Cerebellar nuclear complex (tissue), 1 donor: ENCODE results near the gene BMF.
"Not testable (repeated sequence)": the region's sequence is repeated elsewhere in the genome, so short reads cannot be mapped to it uniquely, and the experiment has no call there.

Experiments used
- DNase-seq, 2 experiments: peaks; one replicate each; lab custom pipeline; 2025; lab: John Stamatoyannopoulos, UW

The BMF gene

GRCh38 chr15:40087991-40088928 is 20.4 kb downstream of the BMF start:
- DNase-seq: no peak

- no peak for DNase-seq
Observed at GRCh38 chr15:40087068-40087810, 21.4 kb downstream of the BMF start.

DNA sequence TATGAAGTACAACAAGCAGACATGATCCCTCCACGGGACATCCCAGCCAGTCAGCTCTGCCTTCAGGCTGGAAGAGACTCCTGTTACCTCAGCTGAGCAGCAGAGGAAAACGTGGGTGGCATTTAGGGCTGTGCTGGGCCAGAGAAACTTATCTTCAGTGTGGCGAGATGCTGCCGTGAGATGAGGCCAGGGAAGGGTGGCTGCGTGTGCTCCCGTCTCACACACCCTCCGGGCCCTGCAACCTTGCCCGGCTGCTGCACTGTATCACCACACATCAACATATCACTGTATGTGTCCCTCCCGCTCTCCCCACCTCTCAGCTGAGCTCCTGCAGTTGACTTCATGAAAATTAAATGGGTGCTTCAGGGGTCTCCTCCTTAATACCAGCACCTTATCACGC is 23.4 kb downstream of the BMF start:
- DNase-seq: no peak

DNA sequence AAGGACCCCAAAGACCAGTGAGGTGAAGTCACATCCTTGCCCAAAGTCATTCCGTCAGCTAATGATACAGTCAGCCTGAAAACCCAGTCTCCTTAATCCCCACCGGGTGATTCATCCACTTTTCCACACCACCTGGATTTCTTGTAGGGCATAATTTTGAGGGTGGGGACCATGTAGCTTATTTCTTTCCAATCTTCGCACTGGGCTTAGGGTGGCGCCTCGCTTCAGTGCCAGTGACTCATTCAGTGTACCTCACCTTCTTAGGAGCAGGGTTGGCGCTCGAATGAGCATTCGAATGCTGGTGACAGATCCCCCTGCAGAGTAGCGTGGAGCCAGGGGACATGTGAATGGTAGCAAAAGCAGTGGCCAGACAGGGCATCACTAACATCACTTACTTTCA is 24.0 kb downstream of the BMF start:
- no peak for DNase-seq

- DNase-seq: no peak
Observed at GRCh38 chr15:40082195-40082883, 26.3 kb downstream of the BMF start.

DNA sequence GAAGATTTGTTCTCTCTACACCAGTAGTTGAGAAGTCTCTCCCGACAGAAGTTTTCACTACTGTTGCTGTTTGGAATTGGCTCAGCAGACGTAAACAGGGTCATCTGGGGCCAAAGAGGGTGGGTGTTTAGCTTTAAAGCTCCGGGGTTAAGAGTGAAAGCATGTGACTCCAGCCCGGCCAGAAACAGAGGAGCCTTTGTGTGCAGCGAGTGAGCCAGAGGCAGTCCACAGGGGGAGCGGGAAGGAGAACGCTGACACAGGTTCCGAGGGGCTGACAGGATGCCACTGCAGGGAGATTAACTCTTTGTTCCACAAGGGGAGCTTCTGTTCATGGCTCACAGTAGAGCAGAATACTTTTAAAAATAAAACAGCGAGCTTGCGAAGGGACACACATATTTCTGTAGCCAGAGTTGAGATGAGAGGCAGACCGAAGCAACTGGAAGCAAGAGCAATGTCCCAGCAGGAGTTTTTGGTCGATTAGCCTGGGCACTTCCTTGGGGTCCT is 26.9 kb downstream of the BMF start:
- DNase-seq: no peak

DNA sequence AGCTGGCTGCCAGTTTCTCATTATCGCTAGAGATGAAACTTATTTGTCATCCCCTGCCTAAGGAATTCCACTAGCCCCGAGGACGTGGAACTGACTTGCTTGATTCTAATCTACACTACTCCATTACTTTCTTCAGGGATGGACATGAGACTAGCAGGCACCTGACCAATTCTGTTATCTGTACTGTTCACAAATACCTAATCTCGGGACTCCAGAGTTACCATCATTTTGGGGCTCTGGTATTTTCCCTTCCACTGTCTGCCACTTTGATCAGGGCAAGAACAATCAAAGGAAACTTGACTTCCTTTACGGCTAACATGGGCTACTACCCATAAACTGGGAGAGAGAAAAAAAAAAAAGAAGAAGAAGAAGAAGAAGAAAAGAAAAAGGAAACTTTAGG is 27.8 kb downstream of the BMF start:
- DNase-seq: no peak

DNA sequence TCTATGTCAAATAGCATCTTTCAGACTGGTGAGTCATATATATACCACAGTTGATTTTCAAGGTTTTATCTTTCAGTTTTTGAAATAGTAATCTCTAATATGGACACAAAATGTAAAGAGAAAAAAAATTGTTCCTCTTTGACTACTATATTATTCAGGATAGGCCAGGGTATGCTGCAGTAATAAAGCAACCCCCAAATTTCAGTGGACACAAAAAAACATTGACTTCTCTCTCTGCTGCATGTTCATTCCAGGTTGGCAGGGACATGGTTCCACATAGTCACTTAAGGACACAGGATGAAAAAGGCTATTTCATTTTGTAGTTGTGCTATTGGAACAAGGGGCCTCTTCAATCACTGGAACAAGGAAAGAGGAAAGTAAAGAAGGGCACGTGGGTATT is 28.6 kb downstream of the BMF start:
- no peak for DNase-seq

GRCh38 chr15:40079456-40079855 is 29.2 kb downstream of the BMF start:
- no peak for DNase-seq

- DNase-seq: no peak
Observed at GRCh38 chr15:40075298-40076044, 33.2 kb downstream of the BMF start.

- DNase-seq: not testable (repeated sequence)
Observed at GRCh38 chr15:40074656-40075055, 34.0 kb downstream of the BMF start.

DNA sequence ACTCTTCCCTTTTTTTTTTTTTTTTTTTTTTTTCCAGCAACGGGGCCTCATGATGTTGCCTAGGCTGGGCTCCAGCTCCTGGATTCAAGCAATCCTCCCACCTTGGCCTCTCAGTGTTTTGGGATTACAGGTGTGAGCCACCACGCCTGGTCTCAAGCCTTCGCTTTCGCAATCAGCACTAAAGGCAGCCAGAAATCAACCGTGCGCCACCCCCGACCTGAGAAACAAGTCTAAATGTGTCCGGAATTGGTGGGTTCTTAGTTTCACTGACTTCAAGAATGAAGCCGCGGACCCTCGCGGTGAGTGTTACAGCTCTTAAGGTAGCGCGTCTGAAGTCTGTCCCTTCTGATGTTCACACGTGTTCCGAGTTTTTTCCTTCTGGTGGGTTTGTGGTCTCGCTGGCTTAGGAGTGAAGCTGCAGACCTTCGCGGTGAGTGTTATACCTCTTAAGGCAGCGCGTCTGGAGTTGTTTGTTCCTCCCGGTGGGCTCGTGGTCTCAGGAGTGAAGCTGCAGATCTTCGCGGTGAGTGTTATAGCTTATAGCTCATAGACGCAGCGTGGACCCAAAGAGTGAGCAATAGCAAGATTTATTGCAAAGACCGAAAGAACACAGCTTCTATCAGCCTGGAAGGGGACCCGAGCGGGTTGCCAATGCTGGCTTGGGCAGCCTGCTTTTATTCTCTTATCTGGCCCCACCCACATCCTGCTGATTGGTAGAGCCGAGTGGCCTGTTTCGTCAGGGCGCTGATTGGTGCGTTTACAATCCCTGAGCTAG is 34.8 kb downstream of the BMF start:
- DNase-seq: not testable (repeated sequence)

DNA sequence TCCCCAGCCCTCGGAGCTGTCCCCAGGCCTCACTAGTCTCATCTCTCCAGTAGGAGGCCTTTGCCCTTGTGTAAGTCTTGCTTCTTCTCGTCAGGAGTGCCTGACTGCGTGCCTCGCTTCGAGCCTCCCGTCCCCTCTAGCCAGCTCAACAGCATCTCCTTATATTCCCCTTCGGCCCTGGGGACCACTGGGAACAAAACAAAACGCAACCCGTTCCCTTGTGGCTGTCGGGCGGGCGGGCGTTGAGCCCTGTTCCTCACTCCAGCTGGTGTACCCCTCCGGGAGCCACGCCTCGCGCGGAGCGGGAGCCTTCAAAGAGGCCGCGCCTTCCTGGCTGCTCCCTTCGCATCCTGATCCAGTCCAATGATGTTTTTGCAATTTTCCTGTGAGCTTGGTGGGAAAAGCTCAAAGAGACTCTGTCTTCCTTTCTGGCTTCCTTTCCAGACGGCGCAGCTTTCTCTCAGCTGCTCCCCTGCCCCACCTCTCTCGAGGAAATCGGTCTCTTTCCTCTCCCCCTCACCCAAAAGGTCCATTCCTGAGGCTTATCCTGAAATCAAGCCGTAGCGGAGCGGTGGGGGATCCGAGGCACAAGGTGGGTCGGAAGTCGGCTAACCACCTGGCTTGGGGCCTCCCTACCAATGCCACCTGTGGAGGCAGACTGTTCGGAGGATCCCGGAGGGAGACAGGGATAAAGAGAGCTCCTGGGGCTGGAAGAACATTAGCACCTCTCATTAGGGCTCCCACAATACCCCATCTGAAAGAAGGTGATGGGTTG is 36.3 kb downstream of the BMF start:
- DNase-seq: no peak

DNA sequence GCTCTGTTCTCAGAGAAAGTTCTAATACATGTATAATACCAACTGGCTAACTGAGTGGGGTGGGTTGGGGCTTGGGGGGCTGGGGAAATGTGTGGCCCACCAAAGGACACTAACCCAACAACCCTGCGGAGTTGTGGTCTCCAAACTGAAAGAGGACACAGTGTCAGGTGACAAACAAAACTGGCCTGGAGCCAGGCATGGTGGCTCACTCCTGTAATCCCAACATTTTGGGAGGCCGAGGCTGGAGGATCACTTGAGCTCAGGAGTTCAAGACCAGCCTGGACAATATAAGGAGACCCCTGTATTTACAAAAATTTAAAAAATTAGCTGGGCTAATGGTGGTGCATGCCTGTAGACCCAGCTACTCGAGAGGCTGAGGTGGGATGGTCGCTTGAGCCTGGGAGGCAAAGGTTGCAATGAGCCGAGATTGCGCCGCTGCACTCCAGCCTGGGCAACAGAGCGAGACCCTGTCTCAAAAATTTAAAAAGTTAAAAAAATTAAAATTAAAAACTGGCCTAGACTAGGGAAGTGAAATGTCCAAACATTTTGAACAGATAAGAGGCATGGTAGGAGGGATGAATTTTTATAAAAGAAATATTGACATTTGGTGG is 38.0 kb downstream of the BMF start:
- DNase-seq: no peak

- DNase-seq: no peak
Observed at GRCh38 chr15:40070166-40070557, 38.5 kb downstream of the BMF start.

DNA sequence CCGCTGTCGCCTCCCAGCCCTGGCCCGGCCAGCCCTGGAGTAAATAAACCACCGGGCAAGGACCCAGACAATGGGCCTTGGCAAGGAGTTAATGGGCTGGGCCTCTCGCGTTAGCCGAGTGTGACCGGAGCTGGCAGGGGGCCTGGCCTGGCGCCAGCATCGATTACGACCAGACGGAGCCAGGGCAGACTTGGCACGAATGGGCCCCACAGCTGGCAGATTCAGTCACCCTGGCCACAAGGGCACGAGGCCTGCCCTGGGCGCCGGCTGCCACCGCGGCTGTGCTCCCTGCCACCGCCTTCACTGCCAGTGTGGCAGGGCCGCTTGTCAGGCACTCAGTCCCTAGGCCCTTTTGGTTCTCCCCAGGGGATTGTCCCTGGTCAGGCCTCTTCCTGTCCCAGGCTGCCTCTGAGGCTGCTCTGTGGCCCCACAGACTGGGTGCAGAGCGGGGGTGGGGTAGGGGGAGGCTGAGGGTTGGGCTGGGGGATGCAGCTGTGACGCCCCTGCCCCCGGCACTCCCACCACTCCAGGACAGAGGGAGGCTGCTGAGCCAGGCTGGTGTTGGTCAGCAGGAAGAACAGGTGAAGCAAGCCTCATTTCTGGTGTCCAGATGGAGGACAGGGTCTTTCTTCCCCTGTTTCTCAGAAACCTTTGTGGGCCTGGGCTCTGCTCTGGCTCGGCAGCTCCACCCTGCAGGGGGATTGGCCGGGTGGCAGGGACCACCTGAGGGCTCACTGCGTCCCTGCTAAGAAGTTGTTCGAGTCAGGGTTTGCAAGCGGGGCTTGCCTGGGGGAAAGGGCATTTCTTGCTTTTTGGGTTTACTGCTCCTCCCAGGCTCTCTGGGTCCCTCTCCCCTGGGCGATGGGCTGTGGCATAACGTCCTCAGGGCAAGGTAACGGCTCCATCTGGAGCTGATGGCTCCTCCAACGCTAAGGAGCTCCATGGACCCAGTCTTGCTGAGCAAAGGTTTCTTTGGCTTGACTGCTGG is 39.2 kb downstream of the BMF start:
- peak in 1 of 2 experiments; percentile 24 for DNase-seq

GRCh38 chr15:40067921-40068624 is 40.6 kb downstream of the BMF start:
- no peak for DNase-seq

DNA sequence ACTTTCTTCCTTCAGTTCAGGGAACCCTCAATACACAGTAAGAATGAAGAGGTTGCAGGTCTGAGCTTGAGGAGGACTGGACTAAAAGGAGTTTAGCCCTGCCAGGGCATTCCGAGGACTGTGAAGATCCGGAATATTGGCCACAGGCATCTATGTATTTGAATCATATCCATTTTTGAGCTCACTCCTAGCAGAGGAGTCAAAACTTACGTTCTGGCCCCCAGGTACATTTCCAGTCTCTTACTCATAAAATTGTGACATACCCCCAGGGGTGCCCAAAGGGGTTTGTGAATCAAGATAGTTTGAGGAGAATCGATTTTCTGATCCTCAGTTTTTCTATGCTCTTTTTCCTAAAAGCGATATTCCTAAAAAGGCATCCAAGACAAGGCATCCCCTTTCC is 42.1 kb downstream of the BMF start:
- no peak for DNase-seq
